Right atrium auricular region (tissue), 2 donors: ENCODE results near the gene DNAJC5. TPM values are rescaled to one million over a fixed set of nuclear protein-coding genes. Genes with fewer than 3 reads are reported as not detected.
"Not testable (repeated sequence)": the region's sequence is repeated elsewhere in the genome, so short reads cannot be mapped to it uniquely, and the experiment has no call there.

Experiments used
- DNase-seq: peaks from one replicate; pipeline ENCODE4 v3.0.0-alpha.2; 2019; ENCODE audit warnings: low spot score
- H3K27ac ChIP-seq, 2 donors: fragments of 200-600 bp; sonication (generic); 1 replicate in 1 of 2; 2 replicates in 1 of 2; pipeline ENCODE4 v1.5.1; 2016 to 2019
- H3K27me3 ChIP-seq, 2 donors: fragments of 200-600 bp; sonication (generic); one replicate each; pipeline versions ENCODE4 v1.5.1 to v1.6.0; 2017 to 2019
- H3K36me3 ChIP-seq: fragments of 200-600 bp; sonication (generic); one replicate; pipeline ENCODE4 v1.5.1; 2016
- H3K4me1 ChIP-seq, 2 donors: fragments of 200-600 bp; sonication (generic); one replicate each; pipeline versions ENCODE4 v1.5.1 to v1.6.0; 2017 to 2019
- H3K4me3 ChIP-seq, 2 donors: fragments of 200-600 bp; sonication (generic); 1 replicate in 1 of 2; 2 replicates in 1 of 2; pipeline ENCODE4 v1.5.1; 2017 to 2019; ENCODE audit warnings: mild to moderate bottlenecking in 1 of 2, moderate library complexity in 1 of 2
- H3K9me3 ChIP-seq, 2 donors: fragments of 200-600 bp; sonication (generic); one replicate each; pipeline ENCODE4 v1.5.1; 2019
- CTCF ChIP-seq, 2 donors: fragments of 200-600 bp; sonication (generic); IDR thresholded peaks; one replicate each; pipeline ENCODE4 v1.5.1; 2019; ENCODE audit warnings: antibody characterized with exemption in 2 of 2
- total RNA-seq, 2 donors: library from RNA; depleted of rRNA; stranded (reverse); fragments of >200 nt; gene quantifications; one replicate each; pipeline ENCODE4 v1.1.0, GENCODE V29; 2016

The DNAJC5 gene
- total RNA-seq, 2 donors from 2014 or later: 41.2 to 43.8 TPM

GRCh38 chr20:63863798-63864544 is 31.0 kb upstream of the DNAJC5 start:
- H3K4me3 ChIP-seq: peak overlapping the region; percentile 79 to 95
- peak; percentile 94 for DNase-seq
- H3K27ac ChIP-seq: peak overlapping the region; percentile 89 to 97
- peak; percentile 71 to 90 for TF ChIP-seq CTCF (IDR thresholded peaks at IDR 0.05)
- peaks cover 0 to 34% of the 10 kb centered on the region in 2 donors for H3K4me1 ChIP-seq
- no peaks in the 10 kb centered on the region for H3K27me3 ChIP-seq
- H3K36me3 ChIP-seq: peaks cover 17% of the 10 kb centered on the region
- no peaks in the 10 kb centered on the region for H3K9me3 ChIP-seq

GRCh38 chr20:63864545-63864977 is 30.4 kb upstream of the DNAJC5 start:
- H3K4me1 ChIP-seq: peaks cover 0 to 28% of the 10 kb centered on the region in 2 donors
- peak in 1 of 2 donors; percentile 24 for TF ChIP-seq CTCF (IDR thresholded peaks at IDR 0.05)
- H3K27ac ChIP-seq: peak overlapping the region; percentile 89 to 97

GRCh38 chr20:63864978-63865640 is 29.8 kb upstream of the DNAJC5 start, which contains the start of gene TPD52L2:
Gene TPD52L2 (plus strand): TSS chr20:63865270. CDS start chr20:63865366, 96 bp downstream.
- peaks cover 0 to 27% of the 10 kb centered on the region in 2 donors for H3K4me1 ChIP-seq
- TF ChIP-seq CTCF (IDR thresholded peaks at IDR 0.05): no peak
- DNase-seq: peak; percentile 100
- peak within 1 kb of the TSS; percentile 89 to 97 for H3K27ac ChIP-seq
- no peaks in the 10 kb centered on the region for H3K27me3 ChIP-seq
- no peaks in the 10 kb centered on the region for H3K9me3 ChIP-seq
- peak within 1 kb of the TSS; percentile 79 to 95 for H3K4me3 ChIP-seq
- H3K36me3 ChIP-seq: peaks cover 28% of the 10 kb centered on the region

More at GRCh38 chr20:63864545-63864977, 30.4 kb upstream of the DNAJC5 start:
- Histone ChIP-seq H3K4me3 (peak overlapping the region; percentile 79 to 95), H3K27me3 (no peaks in the 10 kb centered on the region), H3K9me3 (no peaks in the 10 kb centered on the region), H3K36me3 (peaks cover 22% of the 10 kb centered on the region)
- DNase-seq: no peak

GRCh38 chr20:63867042-63867441 is 27.9 kb upstream of the DNAJC5 start:
- H3K4me1 ChIP-seq: peaks cover 0 to 27% of the 10 kb centered on the region in 2 donors
- not testable (repeated sequence) for H3K4me3 ChIP-seq, DNase-seq, H3K27ac ChIP-seq, H3K9me3 ChIP-seq, H3K27me3 ChIP-seq
- H3K36me3 ChIP-seq: peaks cover 44% of the 10 kb centered on the region

GRCh38 chr20:63868264-63868663 is 26.7 kb upstream of the DNAJC5 start:
- Histone ChIP-seq H3K27ac (no peak overlapping the region), H3K9me3 (no peaks in the 10 kb centered on the region), H3K36me3 (peaks cover 51% of the 10 kb centered on the region), H3K4me1 (peaks cover 0 to 30% of the 10 kb centered on the region in 2 donors), H3K27me3 (no peaks in the 10 kb centered on the region), H3K4me3 (no peak overlapping the region)
- no peak for DNase-seq
- no peak for TF ChIP-seq CTCF (IDR thresholded peaks at IDR 0.05)

GRCh38 chr20:63873477-63873971 is 21.4 kb upstream of the DNAJC5 start:
- Histone ChIP-seq H3K4me3 (no peak overlapping the region), H3K9me3 (no peaks in the 10 kb centered on the region), H3K27me3 (no peaks in the 10 kb centered on the region), H3K27ac (peak overlapping the region; percentile 42 to 70), H3K4me1 (peaks cover 0 to 6% of the 10 kb centered on the region in 2 donors), H3K36me3 (peaks cover 100% of the 10 kb centered on the region)
- no peak for TF ChIP-seq CTCF (IDR thresholded peaks at IDR 0.05)
- DNase-seq: peak; percentile 69

- not testable (repeated sequence) for H3K27ac ChIP-seq, H3K27me3 ChIP-seq, H3K4me1 ChIP-seq, DNase-seq, H3K9me3 ChIP-seq, H3K4me3 ChIP-seq
- H3K36me3 ChIP-seq: peaks cover 100% of the 10 kb centered on the region
These were observed 20.7 kb upstream of the DNAJC5 start for GRCh38 chr20:63874241-63874640.
